NCI-H2171 (cell line): Measurements from ENCODE around the gene HLCS.
"Not testable (repeated sequence)": the region's sequence is repeated elsewhere in the genome, so short reads cannot be mapped to it uniquely, and the experiment has no call there.

ENCODE experiments used
- DNase-seq: peaks from one replicate; lab custom pipeline; 2025; lab: John Stamatoyannopoulos, UW

Gene HLCS

DNA sequence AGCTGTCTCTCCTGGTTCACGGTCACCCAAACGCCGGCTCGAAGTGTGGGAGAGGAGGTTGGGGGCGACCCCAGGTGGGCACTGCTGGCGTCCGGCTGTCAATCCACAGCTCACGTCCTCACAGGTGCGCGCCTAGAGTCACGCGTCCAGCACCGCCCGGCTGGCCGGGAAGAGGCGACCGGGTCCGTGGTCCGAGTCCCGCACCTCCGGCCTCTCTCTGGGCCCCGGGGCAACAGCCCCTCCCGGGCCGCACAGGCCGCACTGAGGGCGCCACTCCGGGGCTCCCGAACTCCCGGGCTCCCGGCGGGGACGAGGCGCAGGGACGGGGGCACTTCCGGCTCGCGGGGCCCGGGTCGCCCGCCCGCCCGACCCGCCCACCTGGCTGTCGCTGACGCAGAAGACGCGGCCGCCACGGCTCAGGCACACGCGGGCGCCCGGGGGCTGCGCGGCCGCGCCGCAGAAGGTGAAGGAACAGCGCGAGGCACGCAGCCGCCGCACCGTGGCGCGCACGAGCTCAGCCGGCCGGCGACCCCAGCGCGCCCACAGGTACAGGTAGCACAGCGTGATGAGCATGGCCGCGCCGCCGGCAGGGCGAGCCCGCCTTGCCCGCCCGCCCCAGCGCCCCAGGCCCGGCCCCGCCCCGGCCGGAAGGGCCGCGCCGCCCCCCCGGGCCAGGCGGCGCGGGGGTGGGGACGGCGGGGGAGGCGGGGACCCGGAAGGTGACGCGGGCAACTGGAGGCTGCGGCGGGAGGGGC lies at the start of gene HLCS:
TSS of gene HLCS (minus strand) at position 604 of the 755 bp plus-strand sequence. CDS start at position 573, 31 bp downstream.
- DNase-seq = peak; percentile 89

GRCh38 chr21:37009740-37010341 lies 43.4 kb upstream of the HLCS start:
- peak; percentile 74 for DNase-seq

- DNase-seq = no peak
Observed at GRCh38 chr21:37008724-37009123, 42.3 kb upstream of the HLCS start.

GRCh38 chr21:37006486-37007291 lies 40.2 kb upstream of the HLCS start, which contains the start of gene RIPPLY3:
Gene RIPPLY3 (plus strand): TSS chr21:37006702. CDS start chr21:37006773, 71 bp downstream.
- no peak for DNase-seq

DNA sequence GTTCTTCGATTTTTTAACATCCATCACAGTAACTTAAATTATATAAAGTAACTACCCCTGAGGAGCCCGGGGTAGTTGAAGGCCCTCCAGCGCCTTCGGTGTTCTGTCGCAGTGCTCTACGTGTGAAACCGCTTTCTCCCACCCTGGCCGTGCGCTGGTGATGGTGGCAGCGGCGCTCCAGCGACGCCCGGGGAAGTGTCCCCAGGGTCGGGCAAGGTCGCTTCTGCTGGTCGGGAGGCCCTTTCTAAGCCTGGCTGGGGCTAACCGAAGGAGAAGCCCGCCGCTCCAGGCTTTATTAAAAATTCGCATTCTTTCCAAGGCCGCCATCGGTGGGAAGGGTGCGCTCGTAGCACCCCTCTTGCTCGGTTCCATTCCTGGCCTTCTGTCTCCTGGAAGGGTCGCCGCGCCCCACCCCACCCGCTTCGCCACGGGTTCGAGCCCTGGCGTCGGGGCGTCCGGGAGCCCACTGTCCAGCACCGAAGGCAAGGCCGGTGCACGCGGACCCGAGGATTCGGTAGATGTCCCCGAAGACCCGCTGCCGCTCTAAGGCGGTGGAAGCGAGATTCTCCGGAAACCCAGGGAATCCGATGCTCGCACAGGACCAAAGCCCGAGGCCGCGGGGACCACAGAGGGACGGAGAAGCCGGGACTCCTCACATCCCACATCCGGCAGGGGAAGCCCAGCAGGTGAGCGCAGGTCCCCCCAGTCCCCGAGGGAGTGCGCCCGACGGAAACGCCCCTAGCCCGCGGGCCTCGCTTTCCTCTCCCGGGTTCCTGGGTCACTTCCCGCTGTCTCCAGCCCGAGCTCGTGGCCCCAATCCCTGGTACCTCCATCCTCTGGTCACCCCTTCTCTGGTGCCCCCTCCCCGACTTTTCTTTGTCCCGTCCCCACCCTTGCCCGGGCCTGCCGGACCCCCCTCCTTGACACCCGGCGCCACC lies 39.3 kb upstream of the HLCS start:
- no peak for DNase-seq

DNA sequence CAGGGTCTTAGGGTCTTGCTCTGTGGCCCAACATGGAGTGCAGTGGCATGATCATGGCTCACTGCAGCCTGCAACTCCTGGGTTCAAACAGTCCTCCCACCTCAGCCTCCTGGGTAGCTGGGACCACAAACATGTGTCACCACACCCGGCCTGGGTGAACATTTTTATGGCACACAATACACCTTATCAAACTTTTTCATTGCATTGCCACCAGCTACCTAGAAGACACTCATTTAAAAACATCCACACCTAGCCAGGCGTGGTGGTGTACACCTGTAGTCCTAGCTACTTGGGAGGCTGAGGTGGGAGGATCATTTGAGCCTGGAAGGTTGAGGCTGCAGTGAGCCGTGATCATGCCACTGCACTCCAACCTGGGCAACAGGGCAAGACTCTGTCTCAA lies 37.4 kb upstream of the HLCS start:
- DNase-seq = not testable (repeated sequence)

DNA sequence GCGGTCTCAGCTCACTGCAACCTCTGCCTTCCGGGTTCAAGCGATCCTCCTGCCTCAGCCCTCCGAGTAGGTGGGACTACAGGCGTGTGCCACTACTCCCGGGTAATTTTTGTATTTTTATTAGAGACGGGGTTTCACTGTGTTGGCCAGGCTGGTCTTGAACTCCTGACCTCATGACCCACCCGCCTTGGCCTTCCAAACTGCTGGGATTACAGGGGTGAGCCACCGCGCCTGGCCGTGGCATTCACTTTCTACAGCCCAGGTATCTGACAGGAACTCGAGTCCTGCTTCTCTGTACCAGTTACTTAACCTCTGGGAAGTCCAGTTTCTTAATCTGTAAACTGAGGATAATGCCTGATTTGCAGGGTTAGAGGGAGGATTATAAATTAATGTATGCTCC lies 36.4 kb upstream of the HLCS start:
- not testable (repeated sequence) for DNase-seq

DNA sequence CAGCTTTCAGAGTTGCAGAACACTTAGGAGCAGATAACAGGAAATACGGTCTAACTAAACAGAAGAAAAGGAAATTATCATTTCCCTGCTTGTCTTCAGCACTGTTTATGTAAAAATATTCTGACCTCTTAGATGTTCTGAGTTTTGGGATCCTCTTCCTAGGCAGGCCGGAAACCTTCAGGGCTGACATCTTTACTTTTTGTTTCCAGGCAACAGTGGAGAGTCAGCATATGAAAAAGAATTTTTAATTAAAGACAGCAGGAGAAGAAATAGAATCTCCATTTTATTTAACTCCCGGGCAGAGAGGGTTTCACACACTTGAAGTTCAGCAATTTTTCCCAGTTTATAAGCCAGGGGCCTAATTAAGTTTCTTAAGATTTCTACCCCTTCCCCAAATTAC lies 35.0 kb upstream of the HLCS start:
- DNase-seq = no peak

DNA sequence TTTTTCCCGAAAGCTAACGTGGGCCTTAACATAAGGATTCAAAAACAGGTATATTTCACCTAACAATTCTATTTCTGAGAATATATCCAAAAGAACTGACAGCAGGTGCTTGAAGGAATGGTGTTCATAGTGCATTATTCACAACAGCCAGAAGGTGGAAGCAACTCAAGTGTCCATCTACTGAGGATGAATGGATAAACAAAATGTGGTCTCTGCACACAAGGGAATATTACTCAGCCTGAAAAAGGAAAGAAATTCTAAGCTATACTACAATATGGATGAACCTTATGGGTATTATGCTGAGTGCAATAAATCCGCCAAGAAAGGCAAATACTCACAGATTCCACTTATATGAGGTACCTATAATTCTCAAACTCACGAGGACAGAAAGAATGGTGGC lies 33.9 kb upstream of the HLCS start:
- no peak for DNase-seq

GRCh38 chr21:36999131-36999898 lies 32.8 kb upstream of the HLCS start:
- no peak for DNase-seq

DNA sequence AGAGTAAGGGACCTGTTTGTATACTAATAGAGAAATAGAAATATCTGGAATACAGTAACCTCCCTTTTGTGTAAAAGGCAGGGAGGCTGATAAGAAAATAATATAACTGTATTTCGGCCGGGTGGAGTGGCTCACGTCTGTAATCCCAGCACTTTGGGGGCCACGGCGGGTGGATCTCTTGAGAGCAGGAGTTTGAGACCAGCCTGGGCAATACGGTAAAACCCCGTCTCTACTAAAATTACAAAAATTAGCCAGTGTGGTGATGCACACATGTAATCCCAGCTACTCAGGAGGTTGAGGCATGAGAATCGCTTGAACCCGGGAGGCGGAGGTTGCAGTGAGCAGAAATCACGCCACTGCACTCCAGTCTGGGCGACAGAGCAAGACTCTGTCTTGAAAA lies 28.8 kb upstream of the HLCS start:
- not testable (repeated sequence) for DNase-seq

DNA sequence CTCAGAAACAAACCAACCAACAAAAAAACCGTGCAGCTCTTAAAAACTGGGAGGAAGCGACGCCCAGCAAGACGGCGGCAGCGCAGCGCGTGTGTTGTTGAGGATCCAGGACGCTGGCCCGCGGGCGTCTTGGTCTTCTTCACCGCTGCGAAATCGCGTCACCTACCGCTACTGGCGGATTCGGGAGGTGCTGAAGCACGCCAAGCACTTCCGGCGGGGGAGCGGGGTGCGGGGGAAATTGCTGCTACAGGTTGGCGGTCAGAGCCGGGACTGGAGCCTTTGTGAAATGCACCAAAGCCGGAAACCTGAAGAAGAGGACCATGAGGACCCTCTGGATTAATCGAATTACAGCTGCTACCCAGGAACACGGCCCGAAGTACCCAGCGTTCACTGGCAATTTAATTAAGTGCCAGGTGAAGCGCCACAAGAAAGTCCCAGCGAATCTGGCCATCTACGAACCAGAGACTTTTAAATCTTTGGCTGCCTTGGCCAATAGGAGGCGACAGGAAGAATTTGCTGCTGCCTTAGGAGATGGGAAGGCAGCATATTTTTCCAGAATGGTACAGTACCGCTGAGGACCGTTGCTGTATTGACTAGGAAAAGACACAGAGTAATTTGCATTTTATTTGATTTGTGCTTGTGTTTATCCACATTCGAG lies 28.2 kb upstream of the HLCS start:
- DNase-seq = no peak

- DNase-seq = no peak
Observed at GRCh38 chr21:36992671-36993070, 26.2 kb upstream of the HLCS start.

GRCh38 chr21:36990508-36991205 lies 24.2 kb upstream of the HLCS start:
- no peak for DNase-seq

DNA sequence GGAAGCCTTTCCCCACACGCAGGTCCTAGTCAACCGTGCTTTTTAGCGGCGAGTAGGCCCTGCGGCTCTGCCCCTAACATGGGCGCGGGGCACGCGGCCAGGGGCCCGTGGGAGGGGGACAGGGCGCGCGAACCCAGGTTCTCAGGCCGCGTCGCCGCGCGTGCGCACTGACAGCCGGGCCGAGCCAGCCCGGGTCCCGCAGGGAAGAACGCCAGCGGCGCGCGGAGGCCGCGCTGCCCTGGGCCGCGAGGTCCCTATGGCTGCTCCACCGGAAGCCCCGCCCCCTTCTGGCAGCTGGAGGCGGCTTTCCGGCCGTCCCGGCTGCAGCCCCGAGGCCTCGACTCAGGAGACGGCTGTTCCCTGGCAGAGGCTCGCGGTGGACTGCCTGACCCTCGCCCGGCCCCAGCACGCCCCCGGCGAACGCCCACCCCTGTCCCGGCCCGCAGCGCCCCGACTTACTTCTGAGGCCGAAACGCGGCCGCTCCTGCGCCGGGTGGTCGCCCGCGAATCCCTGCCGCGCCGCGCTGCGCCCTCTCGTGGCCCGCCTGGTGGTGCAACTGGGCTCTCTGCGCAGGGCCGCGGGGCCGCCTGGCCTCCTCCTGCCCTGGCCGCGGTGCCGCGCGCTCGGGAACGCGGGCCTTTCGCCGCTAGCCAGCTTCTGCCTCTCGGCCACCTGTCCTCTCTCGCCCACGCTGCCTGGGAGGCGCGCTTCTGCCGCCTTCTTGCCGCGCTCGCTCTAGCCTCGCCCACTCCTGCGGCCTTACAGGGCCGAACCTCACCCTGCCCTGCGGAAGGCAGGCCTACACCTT lies 23.4 kb upstream of the HLCS start:
- peak; percentile 93 for DNase-seq

GRCh38 chr21:36989199-36989698 lies 22.8 kb upstream of the HLCS start:
- not testable (repeated sequence) for DNase-seq

- no peak for DNase-seq
Observed at GRCh38 chr21:36988536-36988935, 22.1 kb upstream of the HLCS start.

DNA sequence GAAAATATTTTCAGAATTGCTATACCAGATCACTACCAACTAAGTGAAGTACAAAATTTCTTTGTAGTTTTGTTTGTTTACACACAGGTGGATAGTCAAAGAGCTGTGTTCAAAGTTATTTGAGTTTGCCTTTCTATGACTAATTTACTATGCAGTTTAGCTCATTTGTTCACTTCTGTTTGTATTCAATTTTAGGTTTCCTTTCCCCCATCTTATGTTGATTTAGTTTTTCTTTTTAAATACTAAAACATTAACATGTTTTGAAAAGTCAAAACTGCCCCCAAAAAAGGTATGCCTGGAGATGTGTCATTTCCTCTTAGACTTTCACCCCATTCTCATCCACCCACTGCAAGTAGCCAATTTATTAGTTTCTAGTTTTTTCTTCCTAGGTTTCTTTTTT lies 21.4 kb upstream of the HLCS start:
- DNase-seq = no peak
